PC-3 (cell line): ENCODE data around the gene PLCE1.
"Not testable (repeated sequence)": the region's sequence is repeated elsewhere in the genome, so short reads cannot be mapped to it uniquely, and the experiment has no call there.

Experiments
- EZH2 ChIP-seq: fragments of 300-600 bp; sonication (generic); IDR thresholded peaks from one replicate; pipeline ENCODE4 v1.6.1; 2017; ENCODE audit warnings: antibody characterized with exemption, mild to moderate bottlenecking, low read length; ENCODE audit not compliant: unreplicated experiment
- TF ChIP-seq, protein P1 (sequence below): fragments of 300-600 bp; sonication (generic); conservative IDR thresholded peaks from 2 replicates; pipeline ENCODE4 v1.5.1; 2017; ENCODE audit warnings: antibody characterized with exemption, low read depth, mild to moderate bottlenecking, low read length

DNA sequence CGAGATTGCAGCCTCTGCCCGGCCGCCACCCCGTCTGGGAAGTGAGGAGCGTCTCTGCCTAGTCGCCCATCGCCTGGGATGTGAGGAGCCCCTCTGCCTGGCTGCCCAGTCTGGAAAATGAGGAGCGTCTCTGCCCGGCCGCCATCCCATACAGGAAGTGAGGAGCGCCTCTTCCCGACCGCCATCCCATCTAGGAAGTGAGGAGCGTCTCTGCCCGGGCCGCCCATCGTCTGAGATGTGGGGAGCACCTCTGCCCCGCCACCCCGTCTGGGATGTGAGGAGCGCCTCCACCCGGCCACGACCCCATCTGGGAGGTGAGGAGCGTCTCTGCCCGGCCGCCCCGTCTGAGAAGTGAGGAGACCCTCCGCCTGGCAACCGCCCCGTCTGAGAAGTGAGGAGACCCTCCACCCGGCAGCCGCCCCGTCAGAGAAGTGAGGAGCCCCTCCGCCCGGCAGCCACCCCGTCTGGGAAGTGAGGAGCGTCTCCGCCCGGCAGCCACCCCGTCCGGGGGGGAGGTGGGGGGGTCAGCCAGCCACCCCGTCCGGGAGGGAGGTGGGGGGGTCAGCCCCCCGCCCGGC, 23.2 kb upstream of the PLCE1 start:
- TF ChIP-seq, protein P1, sequence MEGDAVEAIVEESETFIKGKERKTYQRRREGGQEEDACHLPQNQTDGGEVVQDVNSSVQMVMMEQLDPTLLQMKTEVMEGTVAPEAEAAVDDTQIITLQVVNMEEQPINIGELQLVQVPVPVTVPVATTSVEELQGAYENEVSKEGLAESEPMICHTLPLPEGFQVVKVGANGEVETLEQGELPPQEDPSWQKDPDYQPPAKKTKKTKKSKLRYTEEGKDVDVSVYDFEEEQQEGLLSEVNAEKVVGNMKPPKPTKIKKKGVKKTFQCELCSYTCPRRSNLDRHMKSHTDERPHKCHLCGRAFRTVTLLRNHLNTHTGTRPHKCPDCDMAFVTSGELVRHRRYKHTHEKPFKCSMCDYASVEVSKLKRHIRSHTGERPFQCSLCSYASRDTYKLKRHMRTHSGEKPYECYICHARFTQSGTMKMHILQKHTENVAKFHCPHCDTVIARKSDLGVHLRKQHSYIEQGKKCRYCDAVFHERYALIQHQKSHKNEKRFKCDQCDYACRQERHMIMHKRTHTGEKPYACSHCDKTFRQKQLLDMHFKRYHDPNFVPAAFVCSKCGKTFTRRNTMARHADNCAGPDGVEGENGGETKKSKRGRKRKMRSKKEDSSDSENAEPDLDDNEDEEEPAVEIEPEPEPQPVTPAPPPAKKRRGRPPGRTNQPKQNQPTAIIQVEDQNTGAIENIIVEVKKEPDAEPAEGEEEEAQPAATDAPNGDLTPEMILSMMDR, result not testable (repeated sequence)
- not testable (repeated sequence) for TF ChIP-seq EZH2
